Sciatic nerve (tissue), 2 donors: ENCODE results near the gene AP3S2. TPM values are rescaled to one million over a fixed set of nuclear protein-coding genes. Genes with fewer than 3 reads are reported as not detected.
"Not testable (repeated sequence)": the region's sequence is repeated elsewhere in the genome, so short reads cannot be mapped to it uniquely, and the experiment has no call there.

Experiments
- ATAC-seq: fragments of 200-7000 bp; cut with Tn5 transposase; one replicate; pipeline ENCODE4 v1.9.1; 2020; ENCODE audit warnings: mild to moderate bottlenecking, moderate library complexity
- DNase-seq: peaks from one replicate; pipeline ENCODE4 v3.0.0-alpha.2; 2020; ENCODE audit warnings: low spot score
- intact Hi-C: fragments of 100-400 bp; cut with DNase I; formaldehyde crosslinking; loops from one replicate; pipeline ENCODE4 v1.14.2; 2022
- total RNA-seq: library from RNA; stranded (reverse); fragmentation: NEBNext Ultra II Directional; extraction: Animal tissue kit (Norgen Biotek cat#: 25700); gene quantifications from one replicate; pipeline ENCODE4 v1.2.1, GENCODE V29; 2021
- donor health status: DM: no; HTN: no; CAD: no.
- donor health status: DM: no; HTN: no; CAD: no.

Gene AP3S2
- total RNA-seq, 1 donor from 2014 or later, result 41.8 TPM

- no peak for DNase-seq
- ATAC-seq, result no peak
- intact Hi-C loops, result loop anchor here (10.0 kb wide), 1 partner anchor 111 kb away; no protein-coding TSS in a partner anchor
Measured at GRCh38 chr15:89875741-89876140, 18.1 kb downstream of the AP3S2 start.

DNA sequence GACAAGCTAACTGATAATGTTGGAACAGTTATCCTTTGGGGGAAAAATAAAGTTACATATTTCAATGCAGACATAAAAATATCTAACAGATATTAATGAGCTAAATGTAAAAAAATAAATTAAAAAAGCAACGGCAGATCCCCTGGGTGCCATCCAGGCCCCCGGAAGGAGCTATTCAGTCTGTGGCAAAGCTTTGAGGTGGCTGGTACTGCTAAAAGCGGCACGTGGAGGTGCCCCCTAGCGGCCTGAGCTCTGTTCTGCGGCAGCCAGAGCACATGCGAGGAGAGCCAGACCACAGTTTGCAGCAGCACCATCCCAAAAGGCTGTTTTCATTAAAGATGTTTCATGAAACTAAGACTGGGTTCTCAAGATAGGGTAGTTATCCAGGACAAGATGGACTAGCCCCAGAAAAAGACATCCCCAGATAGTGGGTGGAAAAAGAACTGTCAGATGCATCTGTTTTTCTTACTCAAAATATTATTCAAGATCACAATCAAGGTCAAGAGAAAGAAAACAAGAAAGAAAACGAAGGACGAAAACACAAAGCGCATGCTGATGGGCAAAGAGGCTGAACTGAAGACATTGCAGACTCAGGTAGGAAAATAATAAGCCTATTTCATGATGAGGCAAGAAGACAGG lies 18.7 kb downstream of the AP3S2 start:
- DNase-seq (peak; percentile 92), ATAC-seq (peak; percentile 97)
- intact Hi-C loops, result loop anchor here (10.0 kb wide), 1 partner anchor 110 kb away; no protein-coding TSS in a partner anchor

- intact Hi-C loops, result loop anchor here (10.0 kb wide), 1 partner anchor 106 kb away; no protein-coding TSS in a partner anchor
- DNase-seq (no peak), ATAC-seq (no peak)
Measured at GRCh38 chr15:89870688-89871288, 23.0 kb downstream of the AP3S2 start.

DNA sequence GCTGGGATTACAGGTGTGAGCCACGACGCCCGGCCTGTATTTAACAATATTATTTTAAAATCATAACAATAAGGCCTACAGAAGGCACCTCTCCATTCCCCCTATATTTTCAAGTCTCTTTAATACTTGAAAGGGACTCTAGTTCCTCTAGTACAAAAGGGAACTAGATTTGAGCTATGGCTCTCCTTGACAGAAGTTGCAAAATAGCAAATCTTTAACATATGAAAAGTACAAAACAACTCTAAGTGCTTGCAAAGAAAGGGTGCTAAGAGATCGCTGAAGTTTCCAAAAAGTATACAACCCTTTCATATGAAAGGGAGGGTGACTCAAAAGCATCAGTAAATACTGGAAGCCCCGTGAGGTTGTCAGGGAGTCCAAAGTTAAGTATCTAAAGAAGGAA lies 23.8 kb downstream of the AP3S2 start:
- DNase-seq (no peak), ATAC-seq (no peak)
- intact Hi-C loops, result loop anchor here (10.0 kb wide), 1 partner anchor 105 kb away; no protein-coding TSS in a partner anchor

- DNase-seq, intact Hi-C loops, ATAC-seq: not testable (repeated sequence)
Measured at GRCh38 chr15:89869490-89869889, 24.3 kb downstream of the AP3S2 start.

DNA sequence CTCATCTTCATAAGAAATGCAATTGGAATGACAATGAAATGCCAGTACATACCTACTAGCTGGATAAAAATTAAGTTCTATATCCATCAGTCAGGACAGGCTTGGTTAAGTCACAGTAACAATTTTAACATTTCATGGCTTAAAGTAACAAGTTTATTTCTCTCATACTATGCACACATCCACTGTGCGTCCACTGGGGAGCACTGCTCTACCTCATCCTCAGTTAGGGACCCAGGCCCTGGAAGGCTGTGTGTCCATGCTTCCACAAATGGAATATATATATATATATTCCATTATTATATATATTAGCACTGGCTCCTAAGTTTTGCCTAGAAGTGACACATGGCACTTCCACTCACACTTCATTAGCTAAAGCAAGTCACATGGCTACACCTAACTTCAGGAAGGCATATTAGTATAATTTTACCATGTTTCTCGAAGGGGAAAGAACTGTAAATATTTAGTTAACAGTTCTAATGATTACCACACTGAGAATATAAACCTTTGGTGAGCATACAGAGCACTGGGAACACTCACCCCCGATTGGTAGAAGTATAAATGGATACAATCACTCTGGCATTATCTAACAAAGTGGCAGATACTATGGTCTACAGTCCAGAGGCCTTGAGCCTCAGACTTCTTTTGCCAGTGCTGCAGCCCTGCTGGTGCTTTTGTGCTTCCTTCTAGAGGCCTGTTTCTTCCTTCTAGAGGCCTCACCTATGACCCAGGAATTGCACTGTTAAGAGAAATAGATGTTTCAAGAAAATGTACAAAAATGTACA lies 28.6 kb downstream of the AP3S2 start:
- no peak for DNase-seq
- intact Hi-C loops, result no loop called here
- ATAC-seq, result no peak

GRCh38 chr15:89863918-89864317 lies 29.9 kb downstream of the AP3S2 start:
- ATAC-seq, result peak; percentile 45
- intact Hi-C loops, result no loop called here

DNA sequence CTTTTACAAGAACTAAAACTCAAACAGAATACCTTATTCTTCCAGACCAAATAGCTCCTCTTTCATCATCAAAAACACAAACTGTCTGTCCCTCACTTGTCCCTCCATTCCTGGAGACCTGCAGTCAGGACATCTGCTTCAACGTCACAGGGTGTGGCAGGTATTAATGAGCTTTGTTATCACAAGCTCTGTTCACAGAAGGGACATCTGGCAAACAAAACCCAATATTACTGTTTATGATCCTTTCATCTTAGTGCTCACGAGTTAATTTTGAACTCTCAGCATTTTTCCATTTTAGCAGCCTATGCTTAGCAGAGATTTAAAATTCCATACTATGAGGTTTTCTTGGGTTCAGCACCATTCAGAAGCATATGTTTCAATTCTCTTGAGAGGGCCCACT lies 32.9 kb downstream of the AP3S2 start:
- no peak for DNase-seq
- intact Hi-C loops, result no loop called here
- ATAC-seq, result no peak

More at GRCh38 chr15:89863918-89864317, 29.9 kb downstream of the AP3S2 start:
- DNase-seq, result no peak

DNA sequence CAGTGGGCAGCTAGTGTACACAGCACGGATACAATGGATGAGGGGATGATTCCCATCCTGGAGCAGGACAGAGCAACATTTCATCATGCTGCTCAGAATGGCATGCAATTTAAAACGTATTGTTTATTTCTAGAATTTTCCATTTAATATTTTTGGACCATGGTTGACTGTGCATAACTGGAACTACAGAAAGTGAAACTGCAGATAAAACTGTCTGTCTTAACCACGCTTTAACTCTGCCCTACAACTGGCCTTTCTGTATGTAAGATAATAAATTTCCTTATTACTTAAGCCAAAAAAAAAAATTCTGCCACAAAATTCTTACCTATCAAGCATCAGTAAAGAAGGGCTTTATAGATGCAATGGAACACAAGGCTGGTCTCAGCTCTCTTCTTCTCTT lies 33.4 kb downstream of the AP3S2 start:
- intact Hi-C loops, result no loop called here
- no peak for ATAC-seq
- DNase-seq, result no peak

DNA sequence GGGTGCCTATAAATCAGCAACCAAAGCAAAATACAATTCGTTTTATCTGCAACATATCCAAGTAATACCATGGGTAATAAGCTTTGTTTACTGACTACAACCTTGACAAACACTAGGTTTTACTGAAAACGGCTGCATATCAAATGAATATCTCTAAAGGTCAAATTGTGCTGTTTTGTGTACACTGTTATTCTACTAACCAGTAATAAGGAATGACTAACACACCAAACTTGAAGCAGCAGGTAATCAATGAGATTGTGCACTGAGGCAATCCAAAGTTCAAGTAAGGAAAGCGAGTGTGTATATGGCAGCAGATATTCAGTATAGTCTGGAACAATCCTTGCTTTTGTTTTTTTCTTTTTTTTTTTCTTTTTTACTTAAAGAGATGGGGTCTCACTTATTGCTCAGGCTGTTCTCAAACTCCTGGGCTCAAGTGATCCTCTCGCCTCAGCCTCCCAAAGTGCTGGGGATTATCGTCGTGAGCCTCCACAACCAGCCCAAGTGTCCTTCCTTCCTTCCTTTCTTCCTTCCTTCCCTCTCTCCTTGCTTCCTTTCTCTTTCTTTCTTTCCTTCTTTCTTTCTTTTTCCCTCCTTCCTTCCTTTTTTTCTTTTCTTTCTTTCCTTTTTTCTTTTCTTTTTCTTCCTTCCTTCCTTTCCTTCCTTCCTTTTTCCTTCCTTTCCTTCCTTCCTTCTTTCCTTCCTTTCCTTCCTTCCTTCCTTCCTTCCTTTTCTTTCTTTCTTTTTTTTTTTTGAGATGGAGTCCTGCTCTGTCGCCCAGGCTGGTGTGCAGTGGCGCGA lies 34.9 kb downstream of the AP3S2 start:
- ATAC-seq, result no peak
- no peak for DNase-seq
- intact Hi-C loops, result no loop called here

DNA sequence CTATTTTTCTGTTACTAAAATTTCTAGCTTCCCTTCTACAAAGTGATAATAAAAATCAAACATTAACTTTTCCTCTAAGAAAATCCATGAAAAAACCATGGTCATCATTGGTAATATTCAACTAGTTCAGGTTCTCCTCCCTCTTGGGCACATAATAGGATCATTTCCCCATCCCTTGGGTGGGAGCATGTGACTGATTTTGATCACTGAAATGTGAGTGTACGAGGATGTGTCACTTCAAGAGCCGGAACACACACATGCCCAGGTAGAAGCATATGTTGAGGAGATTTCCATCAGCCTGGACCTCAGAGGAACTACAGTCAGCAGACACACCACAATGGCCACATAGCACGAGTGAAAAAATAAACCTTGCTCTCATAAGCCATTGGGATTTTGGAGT lies 36.1 kb downstream of the AP3S2 start:
- DNase-seq (no peak), ATAC-seq (no peak)
- intact Hi-C loops, result no loop called here

GRCh38 chr15:89855948-89856347 lies 37.8 kb downstream of the AP3S2 start:
- no peak for DNase-seq
- no peak for ATAC-seq
- intact Hi-C loops, result no loop called here

- ATAC-seq, result not testable (repeated sequence)
Measured at GRCh38 chr15:89854863-89855262, 38.9 kb downstream of the AP3S2 start.

GRCh38 chr15:89852342-89852995 lies 41.3 kb downstream of the AP3S2 start:
- intact Hi-C loops, result no loop called here
- DNase-seq, result no peak
- no peak for ATAC-seq

More at GRCh38 chr15:89854863-89855262, 38.9 kb downstream of the AP3S2 start:
- DNase-seq, intact Hi-C loops: not testable (repeated sequence)

DNA sequence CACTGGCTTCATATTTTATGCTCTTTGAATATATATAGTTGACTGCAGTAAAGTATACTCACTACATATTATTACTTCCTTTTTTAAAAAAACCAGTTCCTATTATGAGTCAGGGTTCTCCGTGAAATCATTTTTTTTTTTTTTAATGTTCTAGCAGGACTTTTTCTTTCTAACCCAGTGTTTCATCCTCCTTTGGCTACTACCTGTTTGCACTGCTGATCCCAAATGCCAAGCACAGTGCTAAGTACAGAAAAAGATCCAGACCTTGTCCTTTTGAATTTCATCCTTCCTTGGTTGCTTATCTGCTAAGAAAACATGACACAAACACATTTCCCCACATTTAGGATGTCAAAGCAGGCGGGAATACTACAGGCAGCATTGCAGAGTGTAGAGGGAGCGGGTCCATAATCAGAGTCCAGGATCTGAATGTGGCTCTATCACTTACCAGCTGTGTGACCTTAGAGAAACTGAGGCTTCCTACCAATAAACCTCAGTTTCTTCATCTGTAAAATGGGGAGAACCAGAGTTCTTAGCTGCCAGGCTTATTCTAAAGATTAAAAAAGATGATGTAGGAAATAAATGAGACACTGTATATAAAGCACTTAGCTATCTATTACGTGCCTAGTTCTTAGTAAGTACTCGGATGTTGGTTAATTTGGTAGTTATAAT lies 42.0 kb downstream of the AP3S2 start:
- intact Hi-C loops, result no loop called here
- no peak for ATAC-seq
- no peak for DNase-seq

DNA sequence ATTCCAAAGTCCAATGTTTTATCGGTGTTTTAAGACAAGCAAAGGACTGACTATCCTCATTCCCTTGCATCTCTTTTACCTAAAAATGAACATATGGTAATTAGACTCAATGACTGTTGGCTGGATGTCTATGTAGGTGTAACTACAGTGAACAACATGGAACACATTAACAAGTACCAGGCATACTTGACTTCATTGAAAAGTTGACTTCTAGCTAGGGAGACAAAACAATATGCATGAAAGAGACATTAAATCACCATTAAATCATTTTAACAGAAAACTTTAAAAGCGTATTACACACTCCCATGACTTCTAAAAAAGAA lies 44.9 kb downstream of the AP3S2 start:
- ATAC-seq, result no peak
- no peak for DNase-seq

GRCh38 chr15:89847101-89847500 lies 46.7 kb downstream of the AP3S2 start:
- DNase-seq, result no peak
- ATAC-seq, result no peak
- intact Hi-C loops, result no loop called here

More for the DNA sequence above, 44.9 kb downstream of the AP3S2 start:
- intact Hi-C loops, result no loop called here

- ATAC-seq, result peak; percentile 50
- intact Hi-C loops, result no loop called here
- no peak for DNase-seq
Measured at GRCh38 chr15:89845305-89845893, 48.4 kb downstream of the AP3S2 start.
